NCI-H128 (cell line): ENCODE data around the gene FXN.

Experiments
- DNase-seq: peaks from one replicate; lab custom pipeline; 2025; ENCODE audit not compliant: unreplicated experiment; lab: John Stamatoyannopoulos, UW

Gene FXN

DNA sequence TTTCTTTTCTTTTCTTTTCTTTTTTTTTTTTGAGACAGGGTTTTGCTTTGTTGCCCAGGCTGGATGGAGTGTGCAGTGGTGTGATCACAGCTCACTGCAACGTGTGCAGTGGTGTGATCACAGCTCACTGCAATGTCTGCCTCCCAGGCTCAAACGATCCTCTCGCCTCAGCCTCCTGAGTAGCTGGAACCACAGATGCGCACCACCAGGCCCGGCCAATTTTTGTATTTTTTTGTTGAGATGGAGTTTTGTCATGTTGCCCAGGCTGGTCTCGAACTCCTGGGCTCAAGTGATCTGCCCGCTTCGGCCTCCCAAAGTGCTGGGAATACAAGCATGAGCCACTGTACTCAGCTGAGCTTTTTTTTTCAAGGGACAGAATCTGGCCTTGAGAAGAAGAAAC is 101.8 kb downstream of the FXN start:
- no peak for DNase-seq

DNA sequence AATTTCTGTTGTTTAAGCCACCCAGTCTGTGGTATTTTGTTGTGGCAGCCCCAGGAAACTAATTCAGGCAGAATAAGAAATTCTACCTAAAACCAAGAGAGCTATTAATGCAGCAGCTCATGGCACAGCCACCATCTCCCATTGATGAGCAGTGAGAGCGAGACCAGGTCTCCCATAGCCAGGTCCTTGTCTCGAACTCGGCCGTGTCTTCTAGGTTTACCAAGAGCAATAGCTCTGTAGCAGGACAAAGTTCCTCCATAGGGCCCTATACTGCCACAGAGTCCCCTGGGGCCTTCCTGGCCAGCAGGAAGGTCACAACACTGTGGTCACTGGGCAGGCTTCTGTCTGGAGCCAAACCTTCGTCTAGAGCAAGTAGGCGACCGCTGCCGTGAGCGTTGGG is 104.0 kb downstream of the FXN start:
- DNase-seq, result no peak

GRCh38 chr9:69140123-69140735 is 104.7 kb downstream of the FXN start:
- no peak for DNase-seq

- DNase-seq, result no peak
Observed at GRCh38 chr9:69141851-69142250, 106.3 kb downstream of the FXN start.

GRCh38 chr9:69143291-69143690 is 107.7 kb downstream of the FXN start:
- no peak for DNase-seq

DNA sequence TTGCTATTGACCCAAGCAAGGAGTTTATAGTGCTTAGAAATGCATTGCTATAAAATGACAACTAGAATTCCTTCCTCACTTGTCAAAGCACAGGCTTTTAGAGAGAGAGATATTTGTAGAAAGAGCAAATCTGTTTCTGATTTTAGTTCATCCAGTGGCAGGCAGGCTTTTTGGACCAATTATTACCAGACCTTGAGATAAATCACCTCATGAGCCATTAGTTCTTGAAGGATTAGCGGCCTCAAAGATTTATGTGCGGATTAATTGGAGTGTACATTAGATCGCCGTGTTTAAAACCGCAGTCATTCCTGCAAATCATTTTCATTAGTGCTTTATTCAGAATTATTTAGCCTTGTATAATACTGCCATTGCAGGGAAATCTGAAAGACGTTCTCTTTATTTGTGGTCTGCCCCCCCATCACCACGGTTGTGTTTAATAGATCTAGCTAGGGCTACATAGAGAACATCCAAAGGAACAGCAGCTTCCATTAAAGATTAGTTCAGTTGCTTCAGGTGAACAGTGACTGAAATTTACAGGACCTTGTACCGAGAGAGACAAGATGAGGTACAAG is 109.7 kb downstream of the FXN start:
- no peak for DNase-seq

DNA sequence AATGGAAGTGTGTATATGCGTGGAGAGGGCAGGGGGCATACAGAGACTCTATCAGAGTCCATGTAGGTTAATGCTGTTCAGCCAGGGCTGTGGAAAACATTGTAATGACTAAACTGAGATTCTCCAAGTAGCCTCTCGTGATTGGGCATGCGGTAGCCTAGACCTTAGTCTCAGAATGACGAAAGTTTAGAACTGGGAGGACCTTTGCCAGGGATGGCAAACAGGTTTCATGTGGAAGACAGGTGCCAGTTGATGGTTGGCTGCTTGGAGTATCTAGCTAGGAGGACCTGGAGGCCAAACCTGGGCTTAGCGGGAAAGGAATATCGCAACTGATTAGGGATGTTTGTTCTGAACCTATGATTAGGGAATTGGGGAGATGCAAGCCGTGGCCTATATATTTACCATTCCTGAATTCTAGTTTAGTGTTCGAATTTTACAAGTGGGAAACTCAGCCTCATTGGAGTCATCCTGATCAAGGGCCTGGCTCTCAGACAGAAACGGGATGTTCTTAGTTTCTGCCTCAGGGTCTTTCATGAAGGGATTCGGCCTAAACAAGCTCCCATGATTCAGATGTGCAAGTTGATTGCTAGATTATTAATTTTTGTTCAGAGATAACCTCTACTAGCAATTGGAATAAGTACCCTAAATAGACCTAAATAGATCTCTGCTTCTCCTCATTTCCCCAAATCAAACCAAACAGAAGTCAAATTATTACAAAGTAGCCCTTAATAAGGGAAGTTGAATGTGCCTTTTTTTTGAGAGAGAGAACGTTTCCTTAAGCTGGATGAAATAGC is 111.7 kb downstream of the FXN start:
- no peak for DNase-seq

DNA sequence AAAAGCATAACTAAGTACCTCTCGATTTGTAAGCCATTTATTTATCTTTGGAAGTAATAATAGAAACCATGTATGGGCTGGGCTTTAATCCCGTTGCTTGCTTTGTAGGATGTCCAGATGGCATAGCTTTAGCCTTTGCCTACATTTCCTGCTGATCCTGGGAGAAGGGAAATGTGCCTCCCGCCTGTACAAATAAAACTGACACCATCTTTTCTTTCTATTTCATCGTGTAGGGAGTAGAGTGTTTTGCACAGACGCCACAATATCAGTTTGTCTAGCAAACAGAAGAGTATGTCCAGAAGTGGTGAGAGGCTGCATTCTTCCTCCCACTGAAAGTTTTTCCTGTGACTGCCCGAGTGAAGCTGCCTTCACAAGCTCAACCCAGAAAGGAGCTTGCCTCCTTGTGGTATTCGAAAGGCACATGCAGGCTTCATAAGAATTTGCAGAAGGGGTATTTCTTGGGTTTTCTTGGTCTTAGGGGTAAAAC is 113.8 kb downstream of the FXN start:
- no peak for DNase-seq
